ENCODE results near the gene CCDC138. TPM values are rescaled to one million over a fixed set of nuclear protein-coding genes. Genes with fewer than 3 reads are reported as not detected.

The CCDC138 gene
- total RNA-seq, 1 experiment from 2014 or later = 10.1 TPM

DNA sequence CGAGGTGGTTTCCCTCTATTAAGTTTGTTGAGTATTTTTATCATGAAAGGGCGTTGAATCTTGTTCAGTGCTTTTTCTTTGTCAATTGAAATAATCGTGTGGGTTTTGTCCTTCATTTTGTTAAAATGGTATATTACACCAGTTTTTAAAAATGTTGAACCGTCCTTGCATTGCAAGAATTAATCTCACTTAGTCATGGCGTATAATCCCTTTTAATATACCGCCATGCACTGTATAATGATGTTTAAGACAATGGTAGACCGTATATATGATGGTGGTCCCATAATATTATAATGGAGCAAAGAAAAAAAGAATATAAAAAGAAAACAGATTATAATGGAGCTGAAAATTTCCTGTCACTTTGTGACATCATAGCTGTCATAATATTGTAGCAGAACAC, 50.6 kb downstream of the CCDC138 start:
- no peak for DNase-seq (ENCODE audit: low read depth, low spot score)
- peaks cover 29% of the 10 kb centered on the region; the same call in 1 of the 2 replicates for H3K9me3 ChIP-seq (ENCODE audit: control insufficient read depth, insufficient read depth, low read depth, low read length)
- H3K4me3 ChIP-seq (ENCODE audit: low read depth in 2 of 2, low read length in 2 of 2) = no peak overlapping the region
- no peaks in the 10 kb centered on the region for H3K36me3 ChIP-seq (ENCODE audit: control insufficient read depth, insufficient read depth, low read length)
- no TSS peak for BruUV-seq (replicated peaks)
- no peaks in the 10 kb centered on the region for H3K4me1 ChIP-seq (ENCODE audit: control insufficient read depth, insufficient read depth, low read length)
- in situ Hi-C loops (cut with HindIII; ENCODE audit: low pct_unique_long_range_greater_than_20kb, low sequenced_read_pairs) (no loop called here), intact Hi-C loops (cut with micrococcal nuclease; ENCODE audit: unreplicated experiment) (loop anchor here (1.0 kb wide), 1 partner anchor 8 kb away; no protein-coding TSS in a partner anchor)
- ChIA-PET POLR2A (interaction anchor here (0.6 kb wide), 1 partner anchor 24 kb away, joined by 4 read pairs; no protein-coding TSS in a partner anchor), CTCF (no interaction called here)
- no peak for ATAC-seq
- TF ChIP-seq, protein P1, sequence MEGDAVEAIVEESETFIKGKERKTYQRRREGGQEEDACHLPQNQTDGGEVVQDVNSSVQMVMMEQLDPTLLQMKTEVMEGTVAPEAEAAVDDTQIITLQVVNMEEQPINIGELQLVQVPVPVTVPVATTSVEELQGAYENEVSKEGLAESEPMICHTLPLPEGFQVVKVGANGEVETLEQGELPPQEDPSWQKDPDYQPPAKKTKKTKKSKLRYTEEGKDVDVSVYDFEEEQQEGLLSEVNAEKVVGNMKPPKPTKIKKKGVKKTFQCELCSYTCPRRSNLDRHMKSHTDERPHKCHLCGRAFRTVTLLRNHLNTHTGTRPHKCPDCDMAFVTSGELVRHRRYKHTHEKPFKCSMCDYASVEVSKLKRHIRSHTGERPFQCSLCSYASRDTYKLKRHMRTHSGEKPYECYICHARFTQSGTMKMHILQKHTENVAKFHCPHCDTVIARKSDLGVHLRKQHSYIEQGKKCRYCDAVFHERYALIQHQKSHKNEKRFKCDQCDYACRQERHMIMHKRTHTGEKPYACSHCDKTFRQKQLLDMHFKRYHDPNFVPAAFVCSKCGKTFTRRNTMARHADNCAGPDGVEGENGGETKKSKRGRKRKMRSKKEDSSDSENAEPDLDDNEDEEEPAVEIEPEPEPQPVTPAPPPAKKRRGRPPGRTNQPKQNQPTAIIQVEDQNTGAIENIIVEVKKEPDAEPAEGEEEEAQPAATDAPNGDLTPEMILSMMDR (IDR thresholded peaks at IDR 0.05) = no peak
- TF ChIP-seq, protein P2, sequence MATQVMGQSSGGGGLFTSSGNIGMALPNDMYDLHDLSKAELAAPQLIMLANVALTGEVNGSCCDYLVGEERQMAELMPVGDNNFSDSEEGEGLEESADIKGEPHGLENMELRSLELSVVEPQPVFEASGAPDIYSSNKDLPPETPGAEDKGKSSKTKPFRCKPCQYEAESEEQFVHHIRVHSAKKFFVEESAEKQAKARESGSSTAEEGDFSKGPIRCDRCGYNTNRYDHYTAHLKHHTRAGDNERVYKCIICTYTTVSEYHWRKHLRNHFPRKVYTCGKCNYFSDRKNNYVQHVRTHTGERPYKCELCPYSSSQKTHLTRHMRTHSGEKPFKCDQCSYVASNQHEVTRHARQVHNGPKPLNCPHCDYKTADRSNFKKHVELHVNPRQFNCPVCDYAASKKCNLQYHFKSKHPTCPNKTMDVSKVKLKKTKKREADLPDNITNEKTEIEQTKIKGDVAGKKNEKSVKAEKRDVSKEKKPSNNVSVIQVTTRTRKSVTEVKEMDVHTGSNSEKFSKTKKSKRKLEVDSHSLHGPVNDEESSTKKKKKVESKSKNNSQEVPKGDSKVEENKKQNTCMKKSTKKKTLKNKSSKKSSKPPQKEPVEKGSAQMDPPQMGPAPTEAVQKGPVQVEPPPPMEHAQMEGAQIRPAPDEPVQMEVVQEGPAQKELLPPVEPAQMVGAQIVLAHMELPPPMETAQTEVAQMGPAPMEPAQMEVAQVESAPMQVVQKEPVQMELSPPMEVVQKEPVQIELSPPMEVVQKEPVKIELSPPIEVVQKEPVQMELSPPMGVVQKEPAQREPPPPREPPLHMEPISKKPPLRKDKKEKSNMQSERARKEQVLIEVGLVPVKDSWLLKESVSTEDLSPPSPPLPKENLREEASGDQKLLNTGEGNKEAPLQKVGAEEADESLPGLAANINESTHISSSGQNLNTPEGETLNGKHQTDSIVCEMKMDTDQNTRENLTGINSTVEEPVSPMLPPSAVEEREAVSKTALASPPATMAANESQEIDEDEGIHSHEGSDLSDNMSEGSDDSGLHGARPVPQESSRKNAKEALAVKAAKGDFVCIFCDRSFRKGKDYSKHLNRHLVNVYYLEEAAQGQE (IDR thresholded peaks at IDR 0.05; ENCODE audit: insufficient read depth in 1 of 2, low read depth in 2 of 2, low read length in 1 of 2) = no peak
- TF ChIP-seq TCF7L2 (IDR thresholded peaks at IDR 0.05; ENCODE audit: low read depth, low read length) (no peak), SIN3A (IDR thresholded peaks at IDR 0.05; ENCODE audit: borderline replicate concordance, insufficient read depth, low read depth, low read length) (no peak)
- H3K27ac ChIP-seq (ENCODE audit: low read length) = no peak overlapping the region
- no peaks in the 10 kb centered on the region for H3K27me3 ChIP-seq (ENCODE audit: control insufficient read depth, insufficient read depth, low read length)

DNA sequence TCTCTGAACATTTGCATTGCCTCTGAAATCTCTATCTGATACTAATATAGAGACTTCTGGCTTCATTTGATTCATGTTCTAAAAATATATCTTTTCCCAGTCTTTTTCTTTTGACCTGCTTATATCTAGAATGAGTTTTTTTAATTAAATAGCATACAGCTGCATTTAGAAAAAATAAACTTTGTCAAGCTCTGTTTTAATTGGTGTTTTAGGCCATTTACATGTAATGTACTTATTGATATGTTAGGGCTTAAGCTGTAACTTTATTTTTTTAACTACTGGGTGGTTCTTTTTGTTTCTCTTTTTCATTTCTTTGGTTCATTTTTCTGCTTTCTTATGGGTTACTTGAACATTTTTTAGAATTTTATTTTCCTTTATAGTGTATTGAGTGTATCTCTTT, 54.9 kb downstream of the CCDC138 start:
- POLR2A ChIA-PET = no interaction called here
- BruUV-seq (replicated peaks) = no TSS peak

More for the DNA sequence above, 54.9 kb downstream of the CCDC138 start:
- ATAC-seq = no peak
- no peak for DNase-seq (ENCODE audit: low read depth, low spot score)
- Histone ChIP-seq H3K4me1 (ENCODE audit: control insufficient read depth, insufficient read depth, low read length) (no peaks in the 10 kb centered on the region), H3K27me3 (ENCODE audit: control insufficient read depth, insufficient read depth, low read length) (no peaks in the 10 kb centered on the region), H3K4me3 (ENCODE audit: low read depth in 2 of 2, low read length in 2 of 2) (no peak overlapping the region), H3K36me3 (ENCODE audit: control insufficient read depth, insufficient read depth, low read length) (no peaks in the 10 kb centered on the region), H3K9me3 (ENCODE audit: control insufficient read depth, insufficient read depth, low read depth, low read length) (peaks cover 29% of the 10 kb centered on the region; the same call in 1 of the 2 replicates), H3K27ac (ENCODE audit: low read length) (no peak overlapping the region)
- in situ Hi-C loops (cut with HindIII; ENCODE audit: low pct_unique_long_range_greater_than_20kb, low sequenced_read_pairs) (no loop called here), intact Hi-C loops (cut with micrococcal nuclease; ENCODE audit: unreplicated experiment) (no loop called here)
- CTCF ChIA-PET = no interaction called here
- TF ChIP-seq, protein P1 (IDR thresholded peaks at IDR 0.05) = no peak
- TF ChIP-seq POLR2AphosphoS5 (IDR thresholded peaks at IDR 0.05; ENCODE audit: low read depth, low read length) (no peak), TCF7L2 (IDR thresholded peaks at IDR 0.05; ENCODE audit: low read depth, low read length) (no peak), SIN3A (IDR thresholded peaks at IDR 0.05; ENCODE audit: borderline replicate concordance, insufficient read depth, low read depth, low read length) (no peak)
- TF ChIP-seq, protein P2 (IDR thresholded peaks at IDR 0.05; ENCODE audit: insufficient read depth in 1 of 2, low read depth in 2 of 2, low read length in 1 of 2) = no peak
